HG02588 (cell line): ENCODE measurements around the gene PPA1.
"Not testable (repeated sequence)": the region's sequence is repeated elsewhere in the genome, so short reads cannot be mapped to it uniquely, and the experiment has no call there.

Source experiments
- ATAC-seq: cut with Tn5 transposase; IDR thresholded peaks from one replicate; pipeline ENCODE4 v1.9.1; 2021; ENCODE audit warnings: mild to moderate bottlenecking, moderate library complexity; ENCODE audit not compliant: unreplicated experiment

PPA1 gene

GRCh38 chr10:70255329-70256299 lies 22.4 kb upstream of the PPA1 start:
- no peak for ATAC-seq

DNA sequence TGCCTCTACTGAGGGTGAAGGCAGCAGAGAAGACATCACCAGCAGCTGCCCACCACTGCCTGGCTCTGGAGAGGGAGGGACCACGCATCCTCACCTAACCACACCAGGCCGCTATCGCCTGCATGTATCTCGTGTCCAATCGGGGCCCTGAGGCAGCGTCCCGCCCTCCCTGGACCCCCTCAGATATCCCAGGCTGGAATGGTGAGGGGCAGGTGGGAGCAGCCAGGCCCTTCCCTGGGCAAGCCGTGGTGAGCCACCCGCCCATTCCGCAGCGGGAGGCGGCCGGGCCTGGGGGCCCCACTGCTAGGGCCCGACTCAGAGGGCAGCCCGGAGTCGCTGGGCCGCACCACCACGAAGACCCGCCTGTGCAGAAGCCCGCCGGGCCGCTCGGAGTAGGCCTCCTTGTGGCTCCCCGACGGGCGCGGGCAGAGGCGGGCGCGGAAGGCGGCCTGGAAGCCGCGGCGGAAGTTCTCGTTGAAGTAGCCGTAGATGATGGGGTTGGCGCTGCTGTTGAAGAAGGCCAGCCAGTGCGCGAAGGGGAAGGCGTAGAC lies 21.6 kb upstream of the PPA1 start:
- no peak for ATAC-seq

DNA sequence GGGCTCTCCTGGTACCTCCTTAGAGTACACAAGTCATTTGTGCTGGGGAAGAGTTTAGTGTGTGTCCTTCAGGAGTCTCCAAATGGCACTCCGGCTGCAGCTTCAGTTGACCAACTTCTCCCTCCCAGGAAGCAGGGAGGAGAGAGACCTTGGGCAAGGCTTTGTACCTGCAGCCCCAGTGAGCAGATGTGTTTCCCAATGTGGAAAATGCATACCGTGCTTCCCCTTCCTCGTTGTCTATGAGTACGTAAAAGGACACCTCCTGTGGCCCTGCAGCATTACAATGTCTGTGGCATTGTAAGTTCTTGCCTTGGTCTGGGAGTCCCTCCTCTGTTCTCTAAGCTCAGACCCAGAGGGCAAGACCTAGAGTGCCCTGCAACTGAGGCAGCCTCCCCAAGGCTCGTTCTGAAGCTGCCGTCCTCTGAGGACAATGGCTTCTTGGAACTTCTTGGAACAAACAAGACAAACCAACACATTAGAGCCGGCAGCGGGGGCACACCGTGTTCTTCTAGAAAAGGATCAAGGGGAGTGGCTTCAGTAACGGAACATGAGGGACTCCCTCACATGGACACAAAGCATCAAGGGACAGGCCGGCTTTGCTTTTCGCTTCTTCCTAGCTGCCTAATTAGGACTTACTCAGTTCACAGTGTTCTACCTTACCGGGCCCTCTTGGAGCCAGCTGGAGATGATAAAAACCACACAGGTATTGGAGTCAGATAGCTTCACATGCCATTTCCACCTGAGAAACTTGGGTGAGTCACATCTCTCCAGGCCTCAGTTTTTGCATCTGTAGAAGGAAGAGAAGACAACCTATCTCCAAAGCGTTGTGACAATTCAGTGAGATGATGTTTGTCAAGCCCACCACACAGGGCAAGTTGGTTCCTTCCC lies 20.9 kb upstream of the PPA1 start:
- ATAC-seq = no peak

DNA sequence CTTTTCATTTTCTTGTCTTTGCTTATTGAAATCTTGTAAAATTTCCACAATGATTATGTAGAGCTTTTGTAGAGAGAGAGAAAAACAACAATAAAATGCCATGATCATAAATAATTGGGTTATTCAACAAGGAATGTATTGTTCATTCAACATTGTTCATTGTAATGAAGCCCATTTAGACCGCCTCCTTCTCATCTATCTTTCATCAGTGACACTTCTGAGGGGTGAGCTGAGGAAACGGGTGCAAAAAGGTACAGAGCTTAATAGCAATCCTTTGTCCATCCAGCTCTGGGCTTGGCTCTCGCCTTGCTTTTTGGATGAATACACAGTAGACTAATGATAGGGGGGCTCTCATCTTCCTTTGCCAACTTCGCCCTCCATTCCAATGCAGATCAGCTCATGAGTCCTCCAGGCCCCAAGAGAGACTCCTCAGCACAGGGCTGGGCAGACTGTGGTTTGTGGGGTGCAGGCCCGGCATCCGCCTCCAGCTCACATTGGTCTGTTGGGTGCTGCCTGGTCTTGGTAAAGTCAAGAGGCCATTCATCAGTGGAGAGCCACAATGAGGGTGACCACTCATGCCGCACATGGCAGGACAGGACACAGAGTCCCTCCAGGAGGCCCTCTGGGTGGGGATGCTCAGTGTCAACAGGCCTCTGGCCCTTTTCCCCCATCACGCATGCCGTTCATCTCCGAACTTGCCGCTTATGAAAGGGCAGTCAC lies 17.9 kb upstream of the PPA1 start:
- no peak for ATAC-seq

DNA sequence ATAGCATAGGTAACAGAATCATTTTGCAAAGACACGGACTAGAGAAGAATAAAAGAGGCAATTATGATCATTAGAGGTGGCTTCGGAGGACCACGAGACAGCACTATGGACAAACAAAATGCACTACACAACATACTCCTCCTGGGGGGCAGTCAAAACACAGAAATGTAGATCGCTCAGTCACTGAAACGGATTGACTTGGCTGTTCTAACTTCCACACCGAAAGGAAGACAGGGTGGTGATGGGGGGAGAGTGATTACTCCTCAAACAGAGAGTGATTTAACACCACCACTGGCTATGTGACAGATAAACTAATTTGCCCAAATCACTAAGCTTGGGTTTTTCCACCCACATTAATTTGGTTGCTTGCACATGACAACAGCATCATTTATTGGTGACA lies 14.1 kb upstream of the PPA1 start:
- no peak for ATAC-seq

GRCh38 chr10:70241081-70241480 lies 7.9 kb upstream of the PPA1 start:
- ATAC-seq = no peak

DNA sequence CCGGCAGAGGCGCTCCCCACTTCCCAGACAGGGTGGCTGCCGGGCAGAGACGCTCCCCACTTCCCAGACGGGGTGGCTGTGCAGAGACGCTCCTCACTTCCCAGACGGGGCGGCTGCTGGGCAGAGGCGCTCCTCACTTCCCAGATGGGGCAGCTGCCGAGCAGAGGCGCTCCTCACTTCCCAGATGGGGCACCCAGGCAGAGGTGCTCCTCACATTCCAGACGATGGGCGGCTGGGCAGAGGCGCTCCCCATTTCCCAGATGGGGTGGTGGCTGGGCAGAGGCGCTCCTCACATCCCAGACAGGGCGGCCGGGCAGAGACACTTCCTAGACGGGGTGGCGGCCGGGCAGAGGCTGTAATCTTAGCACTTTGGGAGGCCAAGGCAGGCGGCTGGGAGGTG lies 6.8 kb upstream of the PPA1 start:
- ATAC-seq = not testable (repeated sequence)

DNA sequence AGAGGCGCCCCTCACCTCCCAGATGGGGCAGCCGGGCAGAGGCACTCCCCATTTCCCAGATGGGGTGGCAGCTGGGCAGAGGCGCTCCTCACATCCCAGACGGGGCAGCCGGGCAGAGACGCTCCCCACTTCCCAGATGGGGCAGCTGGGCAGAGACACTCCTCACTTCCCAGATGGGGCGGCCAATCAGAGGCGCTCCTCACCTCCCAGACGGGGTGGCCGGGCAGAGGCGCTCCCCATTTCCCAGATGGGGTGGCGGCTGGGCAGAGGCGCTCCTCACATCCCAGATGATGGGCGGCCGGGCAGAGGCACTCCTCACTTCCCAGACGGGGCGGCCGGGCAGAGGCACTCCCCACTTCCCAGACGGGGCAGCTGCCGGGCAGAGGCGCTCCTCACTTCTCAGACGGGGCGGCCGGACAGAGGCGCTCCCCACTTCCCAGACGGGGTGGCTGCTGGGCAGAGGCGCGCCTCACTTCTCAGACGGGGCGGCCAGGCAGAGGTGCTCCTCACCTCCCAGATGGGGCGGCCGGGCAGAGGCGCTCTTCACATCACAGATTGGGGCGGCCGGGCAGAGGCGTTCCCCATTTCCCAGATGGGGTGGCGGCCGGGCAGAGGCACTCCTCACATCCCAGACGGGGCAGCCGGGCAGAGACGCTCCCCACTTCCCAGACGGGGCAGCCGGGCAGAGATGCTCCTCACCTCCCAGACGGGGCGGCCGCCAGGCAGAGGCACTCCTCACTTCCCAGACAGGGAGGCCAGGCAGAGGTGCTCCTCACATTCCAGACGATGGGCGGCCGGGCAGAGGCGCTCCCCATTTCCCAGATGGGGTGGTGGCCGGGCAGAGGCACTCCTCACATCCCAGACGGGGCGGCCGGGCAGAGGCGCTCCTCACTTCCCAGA lies 6.1 kb upstream of the PPA1 start:
- ATAC-seq = not testable (repeated sequence)

DNA sequence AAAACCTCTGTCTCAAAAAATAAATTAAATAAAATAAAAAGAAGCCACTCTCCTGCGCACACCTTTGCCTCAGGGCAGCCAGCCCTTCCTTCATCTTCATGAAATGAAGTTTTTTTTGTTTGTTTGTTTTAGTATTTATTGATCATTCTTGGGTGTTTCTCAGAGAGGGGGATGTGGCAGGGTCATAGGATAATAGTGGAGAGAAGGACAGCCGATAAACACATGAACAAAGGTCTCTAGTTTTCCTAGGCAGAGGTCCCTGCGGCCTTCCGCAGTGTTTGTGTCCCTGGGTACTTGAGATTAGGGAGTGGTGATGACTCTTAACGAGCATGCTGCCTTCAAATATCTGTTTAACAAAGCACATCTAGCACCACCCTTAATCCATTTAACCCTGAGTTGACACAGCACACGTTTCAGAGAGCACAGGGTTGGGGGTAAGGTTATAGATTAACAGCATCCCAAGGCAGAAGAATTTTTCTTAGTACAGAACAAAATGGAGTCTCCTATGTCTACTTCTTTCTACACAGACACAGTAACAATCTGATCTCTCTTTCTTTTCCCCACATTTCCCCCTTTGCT lies 4.8 kb upstream of the PPA1 start:
- not testable (repeated sequence) for ATAC-seq

DNA sequence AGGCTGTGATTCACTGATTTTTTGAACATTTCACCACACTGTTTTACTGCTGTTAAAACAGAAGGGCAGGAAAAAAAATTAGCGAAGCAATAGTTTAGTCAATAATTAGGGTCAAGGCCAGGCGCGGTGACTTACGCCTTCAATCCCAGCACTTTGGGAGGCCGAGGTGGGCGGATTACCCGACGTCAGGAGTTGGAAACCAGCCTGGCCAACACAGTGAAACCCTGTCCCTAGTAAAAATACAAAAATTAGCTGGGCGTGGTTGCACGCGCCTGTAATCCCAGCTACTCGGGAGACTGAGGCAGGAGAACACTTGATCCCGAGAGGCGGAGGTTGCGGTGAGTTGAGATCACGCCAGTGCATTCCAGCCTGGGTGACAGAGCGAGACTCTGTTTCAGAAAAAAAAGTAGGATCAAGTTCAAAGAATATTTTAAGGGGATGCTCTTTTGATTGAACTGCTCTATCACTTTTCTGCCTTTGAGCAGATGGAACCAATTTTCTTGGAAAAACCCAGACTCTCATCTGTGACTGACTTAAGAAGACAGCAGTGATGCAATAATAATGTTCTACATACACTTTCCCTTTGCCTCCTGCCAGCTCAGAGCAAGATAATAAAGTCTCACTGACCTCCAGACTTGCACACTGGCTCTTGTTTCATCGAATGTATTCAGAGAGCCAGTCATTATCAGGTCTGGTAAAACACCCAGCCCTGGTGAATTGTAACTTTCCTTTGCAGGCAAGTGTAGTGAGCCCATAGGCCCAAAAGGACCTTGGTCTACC lies 1.6 kb upstream of the PPA1 start:
- no peak for ATAC-seq

DNA sequence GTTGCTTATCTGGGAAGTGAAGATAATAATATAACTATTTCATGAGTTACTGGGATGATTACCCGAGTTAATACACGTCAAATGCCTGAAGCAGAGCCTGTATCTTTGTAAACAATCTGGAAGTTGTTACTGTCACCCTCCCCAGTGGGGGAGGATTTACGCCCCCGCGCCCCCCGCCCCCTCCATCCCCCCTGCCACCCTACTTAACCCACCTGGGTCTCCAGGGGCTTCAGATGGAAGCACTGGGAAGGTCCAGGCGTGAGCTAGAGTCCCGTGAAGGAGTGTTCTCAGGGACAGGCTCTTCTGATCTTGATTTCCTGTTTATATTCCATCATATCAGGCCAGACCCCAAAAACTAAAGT lies 691 bp upstream of the PPA1 start:
- ATAC-seq = no peak

DNA sequence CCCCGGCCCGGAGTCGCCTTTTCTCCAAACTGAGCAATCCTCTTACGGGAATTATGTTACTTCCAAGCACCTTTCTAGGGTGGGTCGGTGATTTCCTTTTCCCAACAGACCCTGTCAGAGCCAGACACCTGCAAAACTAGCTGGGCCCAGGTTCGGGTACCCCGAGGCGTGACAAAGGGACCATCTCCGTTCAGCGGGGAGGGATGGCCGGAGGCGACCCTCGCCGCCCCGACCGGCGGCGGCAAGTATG lies 445 bp downstream of the PPA1 start:
- no peak for ATAC-seq

GRCh38 chr10:70232155-70232858 lies 922 bp downstream of the PPA1 start:
- no peak for ATAC-seq

- no peak for ATAC-seq
Observed at GRCh38 chr10:70228491-70228890, 4.7 kb downstream of the PPA1 start.

DNA sequence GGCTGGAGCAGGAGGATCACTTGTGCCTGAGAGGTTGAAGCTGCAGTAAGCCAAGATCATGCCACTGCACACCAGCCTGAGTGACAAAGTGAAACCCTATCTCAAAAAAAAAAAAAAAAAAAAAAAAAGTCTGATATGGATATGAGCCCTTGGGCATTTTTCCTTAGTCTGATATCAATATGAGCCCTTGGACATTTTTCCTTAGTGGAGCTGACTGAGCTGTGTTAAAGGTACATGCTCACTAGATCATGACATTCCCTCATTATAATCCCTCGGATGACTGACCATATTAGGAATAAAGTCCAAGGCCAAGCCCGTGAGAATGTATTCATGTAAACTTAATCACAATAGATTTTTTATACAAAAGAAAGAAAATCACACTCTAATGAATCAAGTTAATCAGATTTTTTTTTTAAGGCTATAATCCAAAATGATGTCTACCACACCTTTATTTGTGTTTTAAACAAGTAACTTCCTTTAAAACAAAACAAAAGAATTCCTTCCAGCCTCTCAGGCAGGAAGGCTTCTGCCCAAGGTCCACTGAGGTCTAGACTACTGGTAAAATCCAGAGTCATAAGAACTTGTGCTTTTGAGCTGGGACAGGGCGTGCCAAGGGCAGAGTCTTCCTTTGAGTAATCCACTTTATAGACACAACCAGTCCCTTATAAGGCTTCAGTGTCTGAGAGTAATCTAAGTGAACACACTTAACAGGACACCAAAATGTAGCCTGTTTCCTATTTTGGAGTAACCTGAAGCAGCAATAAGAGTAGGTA lies 5.5 kb downstream of the PPA1 start:
- no peak for ATAC-seq

DNA sequence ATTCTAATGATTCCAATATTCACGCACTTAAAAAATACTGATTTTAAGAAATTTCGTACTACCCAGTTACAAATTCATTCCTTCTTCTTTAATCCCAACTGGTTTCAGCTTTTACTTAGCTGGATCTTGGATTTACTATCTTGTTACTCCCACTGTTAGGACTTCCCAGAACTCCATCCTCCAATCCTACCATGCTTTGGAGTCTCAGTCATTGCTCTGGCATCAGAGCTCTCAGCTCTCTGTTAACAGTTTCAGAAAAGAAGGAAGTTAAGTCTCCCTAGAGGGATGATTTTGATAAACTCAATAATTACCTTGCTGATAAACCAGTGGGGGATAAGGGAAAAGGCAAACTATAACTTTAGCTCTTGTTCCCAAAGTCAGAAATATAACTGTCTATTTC lies 9.5 kb downstream of the PPA1 start:
- ATAC-seq = no peak

DNA sequence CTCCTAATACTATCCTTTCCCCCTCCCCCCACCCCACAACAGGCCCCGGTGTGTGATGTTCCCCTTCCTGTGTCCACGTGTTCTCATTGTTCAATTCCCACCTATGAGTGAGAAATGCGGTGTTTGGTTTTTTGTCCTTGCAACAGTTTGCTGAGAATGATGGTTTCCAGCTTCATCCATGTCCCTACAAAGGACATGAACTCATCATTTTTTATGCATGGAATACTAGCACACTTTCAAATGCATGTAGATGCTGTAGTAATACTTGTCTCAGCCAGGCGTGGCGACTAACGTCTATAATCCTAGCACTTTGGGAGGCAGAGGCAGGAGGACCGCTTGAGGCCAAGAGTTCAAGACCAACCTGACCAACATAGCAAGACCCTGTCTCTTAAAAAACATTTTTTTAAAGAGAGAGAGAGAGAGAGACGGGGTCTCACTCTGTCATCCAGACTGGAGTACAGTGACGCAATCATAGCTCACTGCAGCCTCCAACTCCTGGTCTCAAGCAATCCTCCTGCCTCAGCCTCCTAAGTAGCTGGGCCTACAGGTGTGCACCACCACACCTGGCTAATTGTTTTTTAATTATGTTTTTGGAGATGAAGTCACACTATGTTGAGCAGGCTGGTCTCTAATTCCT lies 10.3 kb downstream of the PPA1 start:
- ATAC-seq = not testable (repeated sequence)
